ENCODE results near the gene DRD3.

- TF ChIP-seq CTCF (conservative IDR thresholded peaks at IDR 0.05) (no peak), ZFX (IDR thresholded peaks at IDR 0.05) (no peak)
Measured at GRCh38 chr3:114108137-114108536, 70.7 kb downstream of the DRD3 start.
